Esophagus squamous epithelium (tissue), 5 donors: ENCODE data around the gene NUBP2. TPM values are rescaled to one million over a fixed set of nuclear protein-coding genes. Genes with fewer than 3 reads are reported as not detected.

Source experiments
- DNase-seq: peaks from one replicate; lab custom pipeline; 2025; lab: John Stamatoyannopoulos, UW
- H3K27ac ChIP-seq, 4 donors: fragments of 200-600 bp; sonication (generic); one replicate each; pipeline ENCODE4 v1.5.1; 2016 to 2019; ENCODE audit warnings: mild to moderate bottlenecking in 1 of 4
- H3K27me3 ChIP-seq, 4 donors: fragments of 200-600 bp; sonication (generic); 1 replicate in 3 of 4; 2 replicates in 1 of 4; pipeline versions ENCODE4 v1.5.1 to v1.6.0; 2017 to 2021; ENCODE audit warnings: antibody characterized with exemption in 1 of 4
- H3K36me3 ChIP-seq, 3 donors: fragments of 200-600 bp; sonication (generic); one replicate each; pipeline ENCODE4 v1.5.1; 2016 to 2019
- H3K4me1 ChIP-seq, 3 donors: fragments of 200-600 bp; sonication (generic); one replicate each; pipeline ENCODE4 v1.5.1; 2017 to 2019
- H3K4me3 ChIP-seq, 4 donors: fragments of 200-600 bp; sonication (generic); 1 replicate in 3 of 4; 2 replicates in 1 of 4; pipeline ENCODE4 v1.5.1; 2016 to 2019; ENCODE audit warnings: mild to moderate bottlenecking in 2 of 4, moderate library complexity in 1 of 4
- H3K9me3 ChIP-seq, 3 donors: fragments of 200-600 bp; sonication (generic); one replicate each; pipeline ENCODE4 v1.5.1; 2016 to 2019
- CTCF ChIP-seq, 6 experiments: fragments of 450-650 bp in 4 of 6; fragments of 200-600 bp in 2 of 6; sonication (generic) in 2 of 6; IDR thresholded peaks; one replicate each; pipeline ENCODE4 v1.5.1; 2016 to 2019; ENCODE audit warnings: antibody characterized with exemption in 6 of 6, mild to moderate bottlenecking in 4 of 6, moderate library complexity in 4 of 6
- POLR2A ChIP-seq, 4 donors: fragments of 450-650 bp; IDR thresholded peaks; one replicate each; pipeline ENCODE4 v1.6.1; 2017; ENCODE audit warnings: antibody characterized with exemption in 4 of 4, mild to moderate bottlenecking in 4 of 4, moderate library complexity in 3 of 4
- WGBS, 2 donors: methylation state at CpG; one replicate each; pipeline ENCODE4 v1.1.5; 2018; 5-methylcytosine and 5-hydroxymethylcytosine counted together
- intact Hi-C: fragments of 100-400 bp; cut with DNase I; formaldehyde crosslinking; loops from one replicate; pipeline ENCODE4 v1.15.0; 2022
- total RNA-seq, 4 donors: library from RNA; depleted of rRNA; stranded (reverse); fragments of >200 nt; gene quantifications; one replicate each; pipeline ENCODE4 v1.1.0, GENCODE V29; 2016
- donor health status: DM: yes; HTN: yes; CAD: no.

The NUBP2 gene
- total RNA-seq, 4 donors from 2014 or later = 71.4 to 91.5 (median 79.5) TPM

GRCh38 chr16:1777375-1778199, 5.2 kb upstream of the NUBP2 start:
- Histone ChIP-seq H3K4me1 (peaks cover 25 to 78% (median 27%) of the 10 kb centered on the region in 3 donors), H3K36me3 (peaks cover 6 to 67% (median 28%) of the 10 kb centered on the region in 3 donors), H3K9me3 (no peaks in the 10 kb centered on the region), H3K27me3 (no peaks in the 10 kb centered on the region), H3K4me3 (no peak overlapping the region), H3K27ac (peak overlapping the region in 2 of 4 donors; percentile 28 to 44)
- WGBS, 2 donors = 60% methylated on average over 1 of the region's 36 CpGs; no CpG with 5 or more reads in 1 of the 2 donors
- no peak for DNase-seq
- TF ChIP-seq CTCF (IDR thresholded peaks at IDR 0.05) (no peak), POLR2A (IDR thresholded peaks at IDR 0.05) (no peak)
- intact Hi-C loops = no loop called here

GRCh38 chr16:1778200-1779179, 4.3 kb upstream of the NUBP2 start:
- Histone ChIP-seq H3K27ac (peak overlapping the region in 3 of 4 donors; percentile 31 to 97 (median 57)), H3K4me1 (peaks cover 27 to 77% (median 28%) of the 10 kb centered on the region in 3 donors), H3K4me3 (no peak overlapping the region), H3K9me3 (no peaks in the 10 kb centered on the region), H3K27me3 (no peaks in the 10 kb centered on the region), H3K36me3 (peaks cover 6 to 67% (median 28%) of the 10 kb centered on the region in 3 donors)
- DNase-seq = no peak
- TF ChIP-seq CTCF (IDR thresholded peaks at IDR 0.05) = no peak
- TF ChIP-seq POLR2A (IDR thresholded peaks at IDR 0.05) = no peak
- WGBS, 2 donors = 65 to 68% methylated on average over 2 to 4 of the region's 34 CpGs
- intact Hi-C loops = no loop called here

- peaks cover 6 to 67% (median 28%) of the 10 kb centered on the region in 3 donors for H3K36me3 ChIP-seq
- no peak for DNase-seq
- H3K4me1 ChIP-seq = peaks cover 26 to 77% (median 30%) of the 10 kb centered on the region in 3 donors
- H3K27me3 ChIP-seq = no peaks in the 10 kb centered on the region
- TF ChIP-seq POLR2A (IDR thresholded peaks at IDR 0.05) (no peak), CTCF (IDR thresholded peaks at IDR 0.05) (no peak)
- intact Hi-C loops = no loop called here
- WGBS, 2 donors = 33 to 40% methylated on average over 1 of the region's 8 CpGs
- no peaks in the 10 kb centered on the region for H3K9me3 ChIP-seq
- H3K4me3 ChIP-seq = no peak overlapping the region
- peak overlapping the region in 3 of 4 donors; percentile 39 to 97 (median 57) for H3K27ac ChIP-seq
Observed at GRCh38 chr16:1779234-1779701, 3.5 kb upstream of the NUBP2 start.

DNA sequence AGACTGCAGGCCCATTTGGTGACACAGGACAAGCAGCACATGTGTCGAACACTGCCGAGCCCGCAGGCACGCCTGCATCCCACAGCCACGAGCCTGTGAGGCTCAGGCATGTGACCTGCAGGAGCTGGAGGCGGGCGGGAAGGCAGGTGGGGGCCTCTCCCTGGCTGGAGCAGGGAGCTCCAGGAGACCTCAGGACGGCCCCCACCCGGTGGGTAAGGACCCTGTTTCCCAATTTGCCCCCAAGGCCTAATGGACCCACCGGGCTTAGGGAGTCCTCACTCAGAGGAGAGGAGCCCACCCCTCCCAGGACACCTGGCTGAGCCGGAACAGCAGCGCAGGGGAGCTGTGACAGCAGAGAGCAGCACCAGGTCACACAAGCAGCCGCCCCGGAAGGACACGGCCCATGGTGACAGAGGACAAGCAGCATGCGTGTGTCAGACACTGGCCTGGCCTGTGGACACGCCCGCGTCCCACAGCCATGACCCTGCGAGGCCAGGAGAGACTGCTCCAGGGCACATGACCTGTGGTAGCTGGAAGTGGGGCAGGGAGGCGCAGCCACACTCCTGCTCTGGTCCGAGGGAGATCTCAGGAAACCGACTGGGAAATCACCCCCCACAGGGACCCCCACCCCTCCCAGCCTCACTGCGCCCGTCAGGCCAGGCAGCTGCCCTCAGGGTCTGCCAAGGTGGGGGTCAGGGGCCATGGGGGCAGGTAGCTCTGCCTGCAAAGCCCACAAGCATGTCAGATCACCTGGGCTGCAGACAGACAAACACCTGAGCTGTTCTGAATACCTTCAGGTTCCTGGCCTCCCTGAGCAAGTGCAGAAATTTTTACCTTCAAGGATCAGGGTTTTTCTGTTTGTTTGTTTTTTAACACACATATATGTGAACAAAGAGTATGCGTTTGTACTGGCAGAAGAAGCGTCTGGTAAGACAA, 2.8 kb upstream of the NUBP2 start:
- H3K9me3 ChIP-seq = no peaks in the 10 kb centered on the region
- WGBS, 2 donors = 74 to 91% methylated on average over 2 to 14 of the region's 27 CpGs

More for the DNA sequence above, 2.8 kb upstream of the NUBP2 start:
- intact Hi-C loops = no loop called here
- Histone ChIP-seq H3K4me3 (peak overlapping the region in 1 of 4 donors; percentile 96), H3K27me3 (no peaks in the 10 kb centered on the region), H3K27ac (peak overlapping the region; percentile 19 to 97 (median 48)), H3K4me1 (peaks cover 24 to 77% (median 30%) of the 10 kb centered on the region in 3 donors), H3K36me3 (peaks cover 6 to 64% (median 28%) of the 10 kb centered on the region in 3 donors)
- TF ChIP-seq CTCF (IDR thresholded peaks at IDR 0.05) = no peak
- TF ChIP-seq POLR2A (IDR thresholded peaks at IDR 0.05) = no peak
- no peak for DNase-seq
